Measurements from ENCODE around the gene SMPD3.

- TF ChIP-seq, protein P1, sequence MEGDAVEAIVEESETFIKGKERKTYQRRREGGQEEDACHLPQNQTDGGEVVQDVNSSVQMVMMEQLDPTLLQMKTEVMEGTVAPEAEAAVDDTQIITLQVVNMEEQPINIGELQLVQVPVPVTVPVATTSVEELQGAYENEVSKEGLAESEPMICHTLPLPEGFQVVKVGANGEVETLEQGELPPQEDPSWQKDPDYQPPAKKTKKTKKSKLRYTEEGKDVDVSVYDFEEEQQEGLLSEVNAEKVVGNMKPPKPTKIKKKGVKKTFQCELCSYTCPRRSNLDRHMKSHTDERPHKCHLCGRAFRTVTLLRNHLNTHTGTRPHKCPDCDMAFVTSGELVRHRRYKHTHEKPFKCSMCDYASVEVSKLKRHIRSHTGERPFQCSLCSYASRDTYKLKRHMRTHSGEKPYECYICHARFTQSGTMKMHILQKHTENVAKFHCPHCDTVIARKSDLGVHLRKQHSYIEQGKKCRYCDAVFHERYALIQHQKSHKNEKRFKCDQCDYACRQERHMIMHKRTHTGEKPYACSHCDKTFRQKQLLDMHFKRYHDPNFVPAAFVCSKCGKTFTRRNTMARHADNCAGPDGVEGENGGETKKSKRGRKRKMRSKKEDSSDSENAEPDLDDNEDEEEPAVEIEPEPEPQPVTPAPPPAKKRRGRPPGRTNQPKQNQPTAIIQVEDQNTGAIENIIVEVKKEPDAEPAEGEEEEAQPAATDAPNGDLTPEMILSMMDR (IDR thresholded peaks at IDR 0.05) = no peak
- TF ChIP-seq POLR2A (IDR thresholded peaks at IDR 0.05) = no peak
Measured at GRCh38 chr16:68372381-68372720, 76.0 kb downstream of the SMPD3 start.
